NCI-H2196 (cell line): Measurements from ENCODE around the gene ZNF512B.
"Not testable (repeated sequence)": the region's sequence is repeated elsewhere in the genome, so short reads cannot be mapped to it uniquely, and the experiment has no call there.

ENCODE experiments used
- DNase-seq: peaks from one replicate; lab custom pipeline; 2025; ENCODE audit not compliant: unreplicated experiment; lab: John Stamatoyannopoulos, UW

The ZNF512B gene

GRCh38 chr20:63978319-63979228, 8.8 kb upstream of the ZNF512B start:
- DNase-seq, result peak; percentile 92

GRCh38 chr20:63977739-63978276, 8.1 kb upstream of the ZNF512B start:
- no peak for DNase-seq

GRCh38 chr20:63976980-63977738, 7.4 kb upstream of the ZNF512B start:
- DNase-seq, result no peak

GRCh38 chr20:63976511-63976910, 6.8 kb upstream of the ZNF512B start:
- not testable (repeated sequence) for DNase-seq

GRCh38 chr20:63974402-63975200, 4.9 kb upstream of the ZNF512B start:
- DNase-seq, result peak; percentile 93

DNA sequence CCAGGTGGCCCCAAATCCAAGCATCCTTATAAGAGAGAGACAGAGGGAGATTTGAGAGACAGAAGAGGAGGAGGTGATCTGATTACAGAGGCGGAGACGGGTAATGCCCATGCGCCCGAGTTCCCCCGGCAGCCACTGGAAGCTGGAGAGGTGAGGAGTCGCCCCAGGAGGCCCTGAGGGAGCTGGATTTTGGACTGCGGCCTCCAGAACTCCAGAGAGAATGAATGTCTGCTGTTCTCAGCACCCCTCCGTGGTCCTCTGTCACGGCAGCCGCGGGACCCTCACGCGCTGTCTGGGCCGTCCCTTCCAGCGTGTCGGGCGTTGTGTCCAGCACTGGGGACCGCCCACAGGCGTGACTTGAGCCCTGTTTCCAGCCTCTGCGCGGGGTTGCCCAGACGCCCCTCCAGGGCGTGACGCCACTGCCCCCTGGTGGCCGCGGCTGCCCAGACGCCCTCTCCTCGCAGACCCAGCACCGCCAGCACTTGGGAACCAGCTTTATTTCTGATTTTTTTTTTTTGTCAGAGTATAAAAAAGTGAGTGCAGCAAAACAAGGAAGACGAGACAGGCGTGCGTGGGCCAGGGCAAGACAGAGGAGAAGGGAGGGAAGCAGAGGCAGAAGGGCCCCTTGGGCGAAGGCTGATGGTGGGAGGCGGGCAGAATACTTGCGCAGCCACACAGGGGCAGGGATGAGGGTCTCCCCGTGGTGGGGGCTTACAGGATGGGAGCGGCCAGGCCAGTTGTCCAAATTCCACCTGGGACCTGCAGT, 4.1 kb upstream of the ZNF512B start:
- peak; percentile 93 for DNase-seq

- DNase-seq, result no peak
Observed at GRCh38 chr20:63973160-63973479, 3.4 kb upstream of the ZNF512B start.

- no peak for DNase-seq
Observed at GRCh38 chr20:63972312-63973159, 2.8 kb upstream of the ZNF512B start.

DNA sequence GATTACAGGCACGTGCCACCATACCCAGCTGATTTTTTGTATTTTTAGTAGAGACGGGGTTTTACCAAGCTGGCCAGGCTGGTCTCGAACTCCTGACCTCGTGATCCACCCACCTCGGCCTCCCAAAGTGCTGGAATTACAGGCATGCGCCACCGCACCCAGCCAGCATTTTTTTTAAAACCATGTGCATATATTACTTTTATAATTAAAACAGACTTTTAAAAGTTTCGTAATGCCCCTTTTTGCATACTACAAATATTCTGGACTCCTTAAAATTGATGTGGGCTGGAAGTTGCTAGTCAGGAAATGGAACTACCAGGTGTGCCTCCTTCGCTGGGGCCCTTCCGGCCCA, 2.2 kb upstream of the ZNF512B start:
- not testable (repeated sequence) for DNase-seq

DNA sequence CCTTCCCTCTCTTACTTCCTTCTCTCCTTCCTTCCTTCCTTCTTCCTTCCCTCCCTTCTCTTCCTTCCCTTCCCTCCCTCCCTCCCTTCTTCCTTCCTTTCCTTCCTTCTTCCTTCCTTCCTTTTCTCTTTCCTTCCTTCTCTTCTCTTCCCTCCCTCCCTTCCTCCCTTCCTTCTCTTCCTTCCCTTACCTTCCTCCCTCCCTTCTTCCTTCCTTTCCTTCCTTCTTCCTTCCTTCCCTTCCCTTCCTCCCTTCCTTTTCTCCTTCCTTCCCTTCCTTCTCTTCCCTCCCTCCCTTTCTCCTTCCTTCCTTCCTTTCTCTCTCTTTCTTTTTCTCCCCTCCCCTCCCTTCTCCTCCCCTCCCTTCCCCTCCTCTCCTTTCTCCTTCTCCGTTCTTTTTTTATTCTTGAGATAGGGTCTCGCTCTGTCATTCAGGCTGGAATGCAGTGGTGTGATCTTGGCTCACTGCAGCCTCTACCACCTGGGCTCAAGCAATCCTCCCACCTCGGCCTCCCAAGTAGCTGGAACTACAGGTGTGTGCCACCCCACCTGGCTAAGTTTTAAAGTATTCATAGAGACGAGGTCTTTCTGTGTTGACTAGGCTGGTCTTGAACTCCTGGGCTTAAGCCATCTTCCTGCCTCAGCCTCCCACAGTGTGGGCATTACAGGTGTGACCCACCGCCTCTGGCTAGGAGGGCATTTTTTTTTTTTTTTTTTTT, 1.1 kb upstream of the ZNF512B start:
- no peak for DNase-seq

GRCh38 chr20:63968928-63969760, 586 bp downstream of the ZNF512B start:
- peak; percentile 49 for DNase-seq

DNA sequence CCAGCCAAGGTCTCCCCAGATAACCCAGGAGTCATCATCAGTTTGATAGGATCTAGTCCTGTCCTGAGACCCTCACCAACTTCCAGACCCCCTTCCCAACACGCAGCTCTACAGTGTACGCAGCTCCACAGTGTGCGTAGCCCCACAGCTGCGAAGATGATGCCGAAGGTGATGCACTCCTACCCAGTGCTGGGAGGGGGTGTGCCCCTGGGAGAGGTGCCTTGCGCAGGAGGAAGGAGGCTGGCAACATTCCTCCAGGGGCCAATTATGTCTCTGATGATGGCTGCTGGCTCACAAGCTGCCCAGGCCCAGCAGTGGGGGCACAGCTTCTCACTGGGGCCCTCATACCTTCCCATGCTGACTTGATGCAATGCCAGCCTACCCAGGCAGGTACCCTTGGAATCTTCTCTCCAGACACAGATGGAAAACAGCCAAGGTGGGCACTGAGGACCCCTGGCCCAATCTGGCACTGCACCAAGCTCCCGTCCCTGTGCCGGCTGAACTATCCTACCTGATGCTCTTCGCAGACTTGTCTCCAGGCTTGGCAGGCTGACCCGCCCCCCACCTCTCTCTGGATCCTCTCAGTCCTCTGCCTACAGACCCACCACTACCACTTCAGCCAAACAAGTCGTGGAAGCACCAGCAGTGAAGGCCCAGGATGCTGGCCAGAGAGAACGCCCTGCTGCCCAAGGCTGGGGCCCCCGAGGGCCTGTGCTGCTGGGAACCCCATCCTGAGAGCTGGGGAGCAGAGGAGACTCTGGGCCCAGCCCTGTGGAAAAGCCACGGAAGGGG, 1.4 kb downstream of the ZNF512B start:
- DNase-seq, result no peak

DNA sequence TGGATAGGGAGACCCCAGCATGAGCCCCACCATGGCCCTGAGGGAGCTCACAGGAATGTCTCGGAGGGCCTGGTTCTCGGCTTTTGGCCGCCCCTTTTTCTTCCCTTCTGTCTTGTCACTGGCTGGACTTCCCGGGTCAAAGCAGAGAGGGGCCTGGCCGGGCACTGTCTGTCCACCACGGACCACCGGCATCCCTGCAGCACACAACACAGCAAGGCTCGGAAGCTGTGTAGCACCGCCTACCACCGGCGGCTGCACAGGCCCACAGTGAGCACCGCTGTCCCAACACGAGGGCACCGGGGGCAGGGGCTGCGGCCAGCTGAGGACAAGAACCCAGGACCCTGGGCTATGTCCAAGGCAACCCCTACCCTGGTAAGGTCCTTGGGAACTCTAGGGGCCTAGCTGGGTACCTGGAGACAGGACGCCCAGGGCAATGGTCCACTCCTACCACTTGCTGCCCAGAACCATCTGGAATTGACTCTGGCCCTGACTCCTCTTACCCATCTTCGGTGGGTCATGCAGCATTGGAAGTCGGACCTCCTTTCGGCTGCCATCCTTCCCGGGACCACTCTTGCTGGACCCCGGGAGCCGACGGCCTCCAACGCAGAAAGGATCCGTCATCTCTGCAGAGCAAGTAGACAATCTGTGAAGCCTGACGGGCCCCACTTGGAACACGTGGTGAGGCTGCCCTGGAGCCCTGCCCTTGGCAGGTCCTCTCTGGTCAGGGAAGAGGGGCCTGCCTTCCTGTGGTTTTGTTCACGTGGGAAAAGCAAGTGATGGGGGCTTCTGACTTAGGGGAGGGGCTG, 2.2 kb downstream of the ZNF512B start:
- no peak for DNase-seq

DNA sequence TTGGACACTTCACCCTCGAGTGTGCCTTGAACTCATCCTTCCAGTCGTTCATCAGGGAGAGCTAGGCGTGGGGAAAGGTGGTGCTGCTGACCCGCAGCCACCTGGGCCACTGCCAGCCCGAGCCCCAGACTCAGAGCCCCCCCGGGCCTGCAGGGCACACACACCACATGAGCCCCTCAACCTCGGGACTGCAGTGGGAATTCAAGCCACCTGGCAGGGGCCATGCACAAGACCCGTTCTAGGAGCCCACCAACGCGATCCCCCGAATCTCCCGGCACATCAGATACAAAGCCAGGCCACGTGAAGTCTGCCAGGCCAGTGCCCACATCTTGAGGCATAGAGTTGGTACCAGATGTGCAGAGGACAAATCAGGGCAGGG, 2.8 kb downstream of the ZNF512B start:
- no peak for DNase-seq

- DNase-seq, result no peak
Observed at GRCh38 chr20:63966172-63966943, 3.4 kb downstream of the ZNF512B start.

DNA sequence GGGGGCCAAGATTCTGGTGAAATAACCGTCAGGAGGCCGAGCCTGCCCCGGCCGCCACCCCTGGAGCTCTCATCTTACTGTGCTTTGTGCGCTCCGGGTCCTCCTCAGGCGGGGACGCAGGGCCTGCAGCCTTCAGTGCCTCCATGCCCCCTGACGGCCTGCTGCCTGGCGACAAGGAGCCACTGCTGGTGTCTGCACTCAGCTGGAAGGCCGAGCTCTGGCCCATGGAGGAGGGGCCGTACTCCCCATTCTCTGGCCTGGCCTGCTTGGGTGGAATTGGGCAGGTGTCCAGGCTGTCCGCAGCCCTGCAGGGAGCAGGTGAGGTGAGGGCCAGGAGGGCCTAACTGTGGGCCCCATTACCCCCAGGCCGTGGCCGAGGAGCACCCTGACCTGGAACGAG, 5.3 kb downstream of the ZNF512B start:
- no peak for DNase-seq
